WTC11 (cell line): ENCODE measurements around the gene APOL3.

Source experiments
- CTCF ChIP-seq: fragments of 200-600 bp; IDR thresholded peaks from 2 replicates; pipeline ENCODE4 v1.8.0; 2022; ENCODE audit warnings: antibody characterized with exemption
- IRF2 ChIP-seq: sonication (generic); formaldehyde crosslinking; IDR thresholded peaks from 2 replicates; pipeline ENCODE4 v1.8.0; 2022; ENCODE audit warnings: low read depth, missing genetic modification reagents, borderline replicate concordance
- NR2C2 ChIP-seq: sonication (generic); formaldehyde crosslinking; IDR thresholded peaks from 2 replicates; pipeline ENCODE4 v1.8.0; 2022; ENCODE audit warnings: mild to moderate bottlenecking, missing genetic modification reagents
- PREB ChIP-seq: sonication (generic); formaldehyde crosslinking; IDR thresholded peaks from 2 replicates; pipeline ENCODE4 v1.8.1; 2022; ENCODE audit warnings: mild to moderate bottlenecking, missing genetic modification reagents, moderate library complexity, borderline replicate concordance
- SMAD4 ChIP-seq: sonication (generic); formaldehyde crosslinking; IDR thresholded peaks from 2 replicates; pipeline ENCODE4 v1.8.0; 2022; ENCODE audit warnings: mild to moderate bottlenecking, missing genetic modification reagents
- TCF7 ChIP-seq: sonication (generic); formaldehyde crosslinking; IDR thresholded peaks from 2 replicates; pipeline ENCODE4 v1.8.0; 2022; ENCODE audit warnings: mild to moderate bottlenecking, low read depth, missing genetic modification reagents, moderate library complexity
- ZNF121 ChIP-seq: sonication (generic); formaldehyde crosslinking; IDR thresholded peaks from 2 replicates; pipeline ENCODE4 v1.8.0; 2023; ENCODE audit warnings: missing genetic modification reagents
- TF ChIP-seq, protein P1 (sequence below): sonication (generic); formaldehyde crosslinking; IDR thresholded peaks from 2 replicates; pipeline ENCODE4 v1.8.1; 2022; ENCODE audit warnings: low read depth, missing genetic modification reagents, borderline replicate concordance
- TF ChIP-seq, protein P2 (sequence below): sonication (generic); formaldehyde crosslinking; IDR thresholded peaks from 2 replicates; pipeline ENCODE4 v1.8.0; 2022; ENCODE audit warnings: missing genetic modification reagents
- TF ChIP-seq, protein P3 (sequence below): sonication (generic); formaldehyde crosslinking; IDR thresholded peaks from 2 replicates; pipeline ENCODE4 v1.8.0; 2022; ENCODE audit warnings: mild to moderate bottlenecking, missing genetic modification reagents
- TF ChIP-seq, protein P4 (sequence below): sonication (generic); formaldehyde crosslinking; IDR thresholded peaks from 2 replicates; pipeline ENCODE4 v1.8.1; 2023; ENCODE audit warnings: mild to moderate bottlenecking, missing genetic modification reagents, borderline replicate concordance

GRCh38 chr22:36206255-36206654 lies 45.7 kb upstream of the APOL3 start:
- TF ChIP-seq SMAD4 (CRISPR knock-in tag) (no peak), CTCF (no peak), ZNF121 (no peak), NR2C2 (CRISPR knock-in tag) (no peak), IRF2 (CRISPR knock-in tag) (no peak), PREB (CRISPR knock-in tag) (no peak), TCF7 (CRISPR knock-in tag) (no peak)
- TF ChIP-seq, protein P1, sequence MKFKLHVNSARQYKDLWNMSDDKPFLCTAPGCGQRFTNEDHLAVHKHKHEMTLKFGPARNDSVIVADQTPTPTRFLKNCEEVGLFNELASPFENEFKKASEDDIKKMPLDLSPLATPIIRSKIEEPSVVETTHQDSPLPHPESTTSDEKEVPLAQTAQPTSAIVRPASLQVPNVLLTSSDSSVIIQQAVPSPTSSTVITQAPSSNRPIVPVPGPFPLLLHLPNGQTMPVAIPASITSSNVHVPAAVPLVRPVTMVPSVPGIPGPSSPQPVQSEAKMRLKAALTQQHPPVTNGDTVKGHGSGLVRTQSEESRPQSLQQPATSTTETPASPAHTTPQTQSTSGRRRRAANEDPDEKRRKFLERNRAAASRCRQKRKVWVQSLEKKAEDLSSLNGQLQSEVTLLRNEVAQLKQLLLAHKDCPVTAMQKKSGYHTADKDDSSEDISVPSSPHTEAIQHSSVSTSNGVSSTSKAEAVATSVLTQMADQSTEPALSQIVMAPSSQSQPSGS, result no peak
- TF ChIP-seq, protein P2, sequence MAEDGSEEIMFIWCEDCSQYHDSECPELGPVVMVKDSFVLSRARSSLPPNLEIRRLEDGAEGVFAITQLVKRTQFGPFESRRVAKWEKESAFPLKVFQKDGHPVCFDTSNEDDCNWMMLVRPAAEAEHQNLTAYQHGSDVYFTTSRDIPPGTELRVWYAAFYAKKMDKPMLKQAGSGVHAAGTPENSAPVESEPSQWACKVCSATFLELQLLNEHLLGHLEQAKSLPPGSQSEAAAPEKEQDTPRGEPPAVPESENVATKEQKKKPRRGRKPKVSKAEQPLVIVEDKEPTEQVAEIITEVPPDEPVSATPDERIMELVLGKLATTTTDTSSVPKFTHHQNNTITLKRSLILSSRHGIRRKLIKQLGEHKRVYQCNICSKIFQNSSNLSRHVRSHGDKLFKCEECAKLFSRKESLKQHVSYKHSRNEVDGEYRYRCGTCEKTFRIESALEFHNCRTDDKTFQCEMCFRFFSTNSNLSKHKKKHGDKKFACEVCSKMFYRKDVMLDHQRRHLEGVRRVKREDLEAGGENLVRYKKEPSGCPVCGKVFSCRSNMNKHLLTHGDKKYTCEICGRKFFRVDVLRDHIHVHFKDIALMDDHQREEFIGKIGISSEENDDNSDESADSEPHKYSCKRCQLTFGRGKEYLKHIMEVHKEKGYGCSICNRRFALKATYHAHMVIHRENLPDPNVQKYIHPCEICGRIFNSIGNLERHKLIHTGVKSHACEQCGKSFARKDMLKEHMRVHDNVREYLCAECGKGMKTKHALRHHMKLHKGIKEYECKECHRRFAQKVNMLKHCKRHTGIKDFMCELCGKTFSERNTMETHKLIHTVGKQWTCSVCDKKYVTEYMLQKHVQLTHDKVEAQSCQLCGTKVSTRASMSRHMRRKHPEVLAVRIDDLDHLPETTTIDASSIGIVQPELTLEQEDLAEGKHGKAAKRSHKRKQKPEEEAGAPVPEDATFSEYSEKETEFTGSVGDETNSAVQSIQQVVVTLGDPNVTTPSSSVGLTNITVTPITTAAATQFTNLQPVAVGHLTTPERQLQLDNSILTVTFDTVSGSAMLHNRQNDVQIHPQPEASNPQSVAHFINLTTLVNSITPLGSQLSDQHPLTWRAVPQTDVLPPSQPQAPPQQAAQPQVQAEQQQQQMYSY (CRISPR knock-in tag), result no peak
- TF ChIP-seq, protein P3, sequence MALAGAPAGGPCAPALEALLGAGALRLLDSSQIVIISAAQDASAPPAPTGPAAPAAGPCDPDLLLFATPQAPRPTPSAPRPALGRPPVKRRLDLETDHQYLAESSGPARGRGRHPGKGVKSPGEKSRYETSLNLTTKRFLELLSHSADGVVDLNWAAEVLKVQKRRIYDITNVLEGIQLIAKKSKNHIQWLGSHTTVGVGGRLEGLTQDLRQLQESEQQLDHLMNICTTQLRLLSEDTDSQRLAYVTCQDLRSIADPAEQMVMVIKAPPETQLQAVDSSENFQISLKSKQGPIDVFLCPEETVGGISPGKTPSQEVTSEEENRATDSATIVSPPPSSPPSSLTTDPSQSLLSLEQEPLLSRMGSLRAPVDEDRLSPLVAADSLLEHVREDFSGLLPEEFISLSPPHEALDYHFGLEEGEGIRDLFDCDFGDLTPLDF (CRISPR knock-in tag), result no peak
- TF ChIP-seq, protein P4, sequence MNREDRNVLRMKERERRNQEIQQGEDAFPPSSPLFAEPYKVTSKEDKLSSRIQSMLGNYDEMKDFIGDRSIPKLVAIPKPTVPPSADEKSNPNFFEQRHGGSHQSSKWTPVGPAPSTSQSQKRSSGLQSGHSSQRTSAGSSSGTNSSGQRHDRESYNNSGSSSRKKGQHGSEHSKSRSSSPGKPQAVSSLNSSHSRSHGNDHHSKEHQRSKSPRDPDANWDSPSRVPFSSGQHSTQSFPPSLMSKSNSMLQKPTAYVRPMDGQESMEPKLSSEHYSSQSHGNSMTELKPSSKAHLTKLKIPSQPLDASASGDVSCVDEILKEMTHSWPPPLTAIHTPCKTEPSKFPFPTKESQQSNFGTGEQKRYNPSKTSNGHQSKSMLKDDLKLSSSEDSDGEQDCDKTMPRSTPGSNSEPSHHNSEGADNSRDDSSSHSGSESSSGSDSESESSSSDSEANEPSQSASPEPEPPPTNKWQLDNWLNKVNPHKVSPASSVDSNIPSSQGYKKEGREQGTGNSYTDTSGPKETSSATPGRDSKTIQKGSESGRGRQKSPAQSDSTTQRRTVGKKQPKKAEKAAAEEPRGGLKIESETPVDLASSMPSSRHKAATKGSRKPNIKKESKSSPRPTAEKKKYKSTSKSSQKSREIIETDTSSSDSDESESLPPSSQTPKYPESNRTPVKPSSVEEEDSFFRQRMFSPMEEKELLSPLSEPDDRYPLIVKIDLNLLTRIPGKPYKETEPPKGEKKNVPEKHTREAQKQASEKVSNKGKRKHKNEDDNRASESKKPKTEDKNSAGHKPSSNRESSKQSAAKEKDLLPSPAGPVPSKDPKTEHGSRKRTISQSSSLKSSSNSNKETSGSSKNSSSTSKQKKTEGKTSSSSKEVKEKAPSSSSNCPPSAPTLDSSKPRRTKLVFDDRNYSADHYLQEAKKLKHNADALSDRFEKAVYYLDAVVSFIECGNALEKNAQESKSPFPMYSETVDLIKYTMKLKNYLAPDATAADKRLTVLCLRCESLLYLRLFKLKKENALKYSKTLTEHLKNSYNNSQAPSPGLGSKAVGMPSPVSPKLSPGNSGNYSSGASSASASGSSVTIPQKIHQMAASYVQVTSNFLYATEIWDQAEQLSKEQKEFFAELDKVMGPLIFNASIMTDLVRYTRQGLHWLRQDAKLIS, result no peak
